HCT116 (cell line): ENCODE results near the gene BFSP2. TPM values are rescaled to one million over a fixed set of nuclear protein-coding genes. Genes with fewer than 3 reads are reported as not detected.

Source experiments
- ATAC-seq: fragments of 200-7000 bp; cut with Tn5 transposase; 2 replicates; pipeline ENCODE4 v1.9.1; 2020; ENCODE audit warnings: mild to moderate bottlenecking, moderate library complexity
- BruUV-seq: library from RNA; stranded (reverse); fragments of 400-500 nt; replicated peaks from 2 replicates; lab custom pipeline; 2021; lab: Mats Ljungman, UMichigan
- CTCF ChIA-PET: fragments of 300-600 bp; sonication (Branson Sonifier 250); formaldehyde crosslinking; loops from one replicate; lab custom pipeline; 2021; ENCODE audit warnings: antibody characterized with exemption; lab: Charles Lee
- POLR2A ChIA-PET: fragments of 300-600, 350-600 bp; sonication (Branson Sonifier 250); formaldehyde crosslinking; loops from one replicate; lab custom pipeline; 2021; ENCODE audit warnings: antibody characterized with exemption; lab: Charles Lee
- RAD21 ChIA-PET, 2 experiments: fragments of 300-600 bp; sonication (Branson Sonifier 250); formaldehyde crosslinking; loops; one replicate each; lab custom pipeline; 2023; ENCODE audit warnings: low total read pairs in 2 of 2; ENCODE audit not compliant: uncharacterized antibody in 2 of 2, unreplicated experiment in 2 of 2, low non-redundant PET in 1 of 2; lab: Charles Lee
- DNase-seq: peaks from one replicate; pipeline ENCODE4 v3.0.0-alpha.2; 2010; ENCODE audit warnings: low read depth, low spot score
- H2AFZ ChIP-seq: fragments of 200-600 bp; shearing (Covaris generic), sonication (generic); 2 replicates; pipeline ENCODE4 v1.6.1; 2017; ENCODE audit warnings: low read depth, mixed run types, mixed read lengths, antibody characterized with exemption, low read length; ENCODE audit not compliant: poor library complexity, severe bottlenecking
- H3K27ac ChIP-seq: 2 replicates; pipeline ENCODE4 v1.5.1; 2012; ENCODE audit warnings: low read depth, low read length
- H3K27me3 ChIP-seq: fragments of 200-600 bp; sonication (generic); 2 replicates; pipeline ENCODE4 v1.6.1; 2016; ENCODE audit warnings: mixed run types, low read length, mixed read lengths; ENCODE audit not compliant: insufficient read depth
- H3K36me3 ChIP-seq, 2 experiments: fragments of 200-500 bp in 1 of 2; fragments of 200-600 bp in 1 of 2; sonication (Bioruptor generic) in 1 of 2; sonication (generic) in 1 of 2; 2 replicates each; pipeline versions ENCODE4 v1.5.1 to v1.6.1; 2014 to 2016; ENCODE audit warnings: low read length in 2 of 2, inconsistent platforms in 1 of 2, mixed read lengths in 1 of 2, mixed run types in 1 of 2; ENCODE audit not compliant: insufficient read depth in 2 of 2, control insufficient read depth in 1 of 2
- H3K4me1 ChIP-seq, 2 experiments: fragments of 200-600 bp in 1 of 2; sonication (generic) in 1 of 2; 2 replicates each; pipeline versions ENCODE4 v1.5.1 to v1.6.1; 2012 to 2017; ENCODE audit warnings: low read length in 2 of 2, inconsistent platforms in 1 of 2, mild to moderate bottlenecking in 1 of 2, mixed read lengths in 1 of 2, mixed run types in 1 of 2, moderate library complexity in 1 of 2; ENCODE audit not compliant: insufficient read depth in 2 of 2, control insufficient read depth in 1 of 2
- H3K4me2 ChIP-seq: fragments of 200-600 bp; sonication (generic); 2 replicates; pipeline ENCODE4 v1.6.1; 2017; ENCODE audit warnings: mixed run types, low read length, mixed read lengths
- H3K4me3 ChIP-seq, 2 experiments: fragments of 200-600 bp in 1 of 2; sonication (generic) in 1 of 2; replicated peaks in 1 of 2; 2 replicates each; pipeline ENCODE4 v1.5.1; 2011 to 2016; ENCODE audit warnings: low read length in 2 of 2, control low read depth in 1 of 2, low read depth in 1 of 2, mild to moderate bottlenecking in 1 of 2, mixed read lengths in 1 of 2, mixed run types in 1 of 2
- H3K79me2 ChIP-seq: fragments of 200-600 bp; sonication (generic); 2 replicates; pipeline ENCODE4 v1.6.1; 2017; ENCODE audit warnings: mild to moderate bottlenecking, mixed run types, low read length, moderate library complexity, mixed read lengths; ENCODE audit not compliant: insufficient read depth
- H3K9ac ChIP-seq: fragments of 200-600 bp; sonication (generic); 2 replicates; pipeline ENCODE4 v1.6.1; 2016; ENCODE audit warnings: low read length, mixed read lengths
- H3K9me2 ChIP-seq: fragments of 200-600 bp; sonication (generic), shearing (Covaris generic); 2 replicates; pipeline ENCODE4 v1.6.1; 2017; ENCODE audit warnings: mixed run types, mild to moderate bottlenecking, moderate library complexity; ENCODE audit not compliant: insufficient read depth
- H3K9me3 ChIP-seq, 2 experiments: fragments of 200-500 bp in 1 of 2; fragments of 200-600 bp in 1 of 2; sonication (Bioruptor generic) in 1 of 2; sonication (generic) in 1 of 2; 2 replicates each; pipeline ENCODE4 v1.6.1; 2014 to 2017; ENCODE audit warnings: low read length in 2 of 2, mixed read lengths in 2 of 2, inconsistent platforms in 1 of 2, low read depth in 1 of 2, mild to moderate bottlenecking in 1 of 2, mixed run types in 1 of 2, moderate library complexity in 1 of 2; ENCODE audit not compliant: control insufficient read depth in 1 of 2, insufficient read depth in 1 of 2
- H4K20me1 ChIP-seq: fragments of 200-600 bp; sonication (generic), shearing (Covaris generic); 2 replicates; pipeline ENCODE4 v1.6.1; 2017; ENCODE audit warnings: mixed run types, mild to moderate bottlenecking, moderate library complexity; ENCODE audit not compliant: insufficient read depth
- ATF3 ChIP-seq: IDR thresholded peaks from 2 replicates; pipeline ENCODE4 v1.6.1; 2012
- CBX3 ChIP-seq: IDR thresholded peaks from 2 replicates; pipeline ENCODE4 v1.6.1; 2012; ENCODE audit warnings: low read depth
- CTCF ChIP-seq, 3 experiments: fragments of 200-600 bp in 1 of 3; sonication (generic) in 1 of 3; IDR thresholded peaks in 2 of 3; conservative IDR thresholded peaks in 1 of 3; 2 replicates each; pipeline ENCODE4 v1.5.1; 2012 to 2017; ENCODE audit warnings: low read depth in 2 of 3, low read length in 2 of 3, antibody characterized with exemption in 1 of 3, borderline replicate concordance in 1 of 3, control low read depth in 1 of 3, mild to moderate bottlenecking in 1 of 3, mixed read lengths in 1 of 3, mixed run types in 1 of 3, moderate library complexity in 1 of 3; ENCODE audit not compliant: insufficient read depth in 1 of 3
- EGR1 ChIP-seq: IDR thresholded peaks from 2 replicates; pipeline ENCODE4 v1.6.1; 2012; ENCODE audit warnings: low read depth
- ELF1 ChIP-seq: IDR thresholded peaks from 2 replicates; pipeline ENCODE4 v1.6.1; 2012; ENCODE audit warnings: low read depth, borderline replicate concordance
- EZH2 ChIP-seq: fragments of 200-600 bp; sonication (generic); IDR thresholded peaks from 2 replicates; pipeline ENCODE4 v1.6.1; 2017; ENCODE audit warnings: antibody characterized with exemption, mixed run types
- EZH2phosphoT487 ChIP-seq: fragments of 200-600 bp; IDR thresholded peaks from 2 replicates; pipeline ENCODE4 v1.6.1; 2018; ENCODE audit warnings: antibody characterized with exemption, borderline replicate concordance
- JUND ChIP-seq: IDR thresholded peaks from 2 replicates; pipeline ENCODE4 v1.6.1; 2012
- POLR2A ChIP-seq: IDR thresholded peaks from 2 replicates; pipeline ENCODE4 v1.7.0; 2011; ENCODE audit warnings: borderline replicate concordance; ENCODE audit not compliant: insufficient read depth, insufficient read length; ENCODE audit errors: extremely low read depth
- POLR2AphosphoS5 ChIP-seq: IDR thresholded peaks from 2 replicates; pipeline ENCODE4 v1.6.1; 2011; ENCODE audit warnings: mild to moderate bottlenecking, low read depth, low read length, moderate library complexity
- RAD21 ChIP-seq: IDR thresholded peaks from 2 replicates; pipeline ENCODE4 v1.6.1; 2012; ENCODE audit warnings: low read depth, mild to moderate bottlenecking
- REST ChIP-seq: IDR thresholded peaks from 2 replicates; pipeline ENCODE4 v1.6.1; 2012; ENCODE audit warnings: low read depth
- SP1 ChIP-seq: IDR thresholded peaks from 2 replicates; pipeline ENCODE4 v1.6.1; 2012; ENCODE audit warnings: low read depth
- SRF ChIP-seq: IDR thresholded peaks from 2 replicates; pipeline ENCODE4 v1.6.1; 2012; ENCODE audit warnings: low read depth
- TCF7L2 ChIP-seq: IDR thresholded peaks from 2 replicates; pipeline ENCODE4 v1.7.0; 2011; ENCODE audit warnings: borderline replicate concordance, inconsistent platforms; ENCODE audit not compliant: insufficient read depth, insufficient read length; ENCODE audit errors: extremely low read depth
- YY1 ChIP-seq: IDR thresholded peaks from 2 replicates; pipeline ENCODE4 v1.6.1; 2011; ENCODE audit warnings: low read length, low read depth, moderate library complexity, mild to moderate bottlenecking; ENCODE audit not compliant: insufficient replicate concordance; ENCODE audit errors: extremely low read depth
- ZBTB33 ChIP-seq: IDR thresholded peaks from 2 replicates; pipeline ENCODE4 v1.6.1; 2011; ENCODE audit warnings: mild to moderate bottlenecking, low read length, moderate library complexity; ENCODE audit not compliant: insufficient replicate concordance; ENCODE audit errors: extremely low read depth
- ZFX ChIP-seq: fragments of 450-650 bp; IDR thresholded peaks from 2 replicates; pipeline ENCODE4 v1.6.1; 2017
- intact Hi-C: fragments of 100-400 bp; cut with micrococcal nuclease; formaldehyde crosslinking; loops from 2 replicates; pipeline ENCODE4 v1.10.0; 2022
- total RNA-seq: library from RNA; stranded (reverse); gene quantifications from one replicate; pipeline ENCODE4 v1.2.1, GENCODE V29; 2021; ENCODE audit not compliant: unreplicated experiment

Gene BFSP2
- total RNA-seq, 1 experiment from 2014 or later, result not detected

- Histone ChIP-seq H3K4me1 (no peaks in the 10 kb centered on the region), H3K27me3 (peaks cover 77% of the 10 kb centered on the region), H2AFZ (no peak overlapping the region), H3K4me3 (no peak overlapping the region), H3K9me2 (no peaks in the 10 kb centered on the region), H3K36me3 (no peaks in the 10 kb centered on the region), H3K27ac (no peak overlapping the region), H4K20me1 (no peaks in the 10 kb centered on the region), H3K4me2 (no peak overlapping the region), H3K79me2 (no peaks in the 10 kb centered on the region), H3K9me3 (no peaks in the 10 kb centered on the region), H3K9ac (no peak overlapping the region)
- ChIA-PET RAD21 (interaction anchor here in 1 of 2 experiments (0.6 kb wide), 1 partner anchor 9 kb away, joined by 6 read pairs; no protein-coding TSS in a partner anchor), POLR2A (no interaction called here), CTCF (no interaction called here)
- ATAC-seq (no peak), DNase-seq (no peak)
- no TSS peak for BruUV-seq
- TF ChIP-seq ATF3 (no peak), RAD21 (no peak), CBX3 (no peak), JUND (no peak), SRF (no peak), ZFX (no peak), POLR2AphosphoS5 (no peak), EZH2phosphoT487 (no peak), EZH2 (no peak), TCF7L2 (no peak), ZBTB33 (no peak), SP1 (no peak), YY1 (no peak), EGR1 (no peak), REST (no peak), CTCF (IDR thresholded peaks at IDR 0.05 in 2 of 3, conservative IDR thresholded peaks at IDR 0.05 in 1 of 3; ENCODE audit: borderline replicate concordance in 1 of 3, insufficient read depth in 1 of 3, low read depth in 2 of 3, low read length in 2 of 3) (no peak), POLR2A (no peak), ELF1 (no peak)
- intact Hi-C loops, result no loop called here
Measured at GRCh38 chr3:133362539-133362938, 37.3 kb upstream of the BFSP2 start.
